NB4 (cell line): ENCODE measurements around the gene OLFM1.

ENCODE experiments used
- CTCF ChIP-seq: IDR thresholded peaks from one replicate; pipeline ENCODE4 v1.5.1; 2012; ENCODE audit warnings: low read depth, low read length
- POLR2A ChIP-seq: IDR thresholded peaks from 2 replicates; pipeline ENCODE4 v1.6.1; 2011; ENCODE audit warnings: mild to moderate bottlenecking; ENCODE audit not compliant: insufficient read length; ENCODE audit errors: extremely low read depth

GRCh38 chr9:135152614-135153334, 65.3 kb downstream of the OLFM1 start:
- TF ChIP-seq CTCF (no peak), POLR2A (no peak)
